HepG2 (cell line): ENCODE results near the gene SPP1. TPM values are rescaled to one million over a fixed set of nuclear protein-coding genes. Genes with fewer than 3 reads are reported as not detected.

Experiments
- ATAC-seq: fragments of 200-7000 bp; cut with Tn5 transposase; 3 replicates; pipeline ENCODE4 v1.9.1; 2020; ENCODE audit warnings: mild to moderate bottlenecking, moderate library complexity
- BruUV-seq: library from RNA; stranded (reverse); fragments of 400-500 nt; replicated peaks from 2 replicates; lab custom pipeline; 2021; lab: Mats Ljungman, UMichigan
- CTCF ChIA-PET: fragments of 300-600 bp; formaldehyde crosslinking; extraction: SDS; loops from one replicate; lab custom pipeline; 2021; ENCODE audit warnings: low total read pairs, inconsistent platforms, low intra/inter-chr PET ratio; lab: Yijun Ruan, JAX
- POLR2A ChIA-PET: fragments of 350-600 bp; sonication (Branson Sonifier 250); formaldehyde crosslinking; loops from one replicate; lab custom pipeline; 2020; ENCODE audit warnings: antibody characterized with exemption, inconsistent platforms; lab: Yijun Ruan, JAX
- DNase-seq: peaks from one replicate; pipeline ENCODE4 v3.0.0-alpha.2; 2015; ENCODE audit warnings: low spot score
- FAIRE-seq: peaks from 3 replicates; lab custom pipeline; 2011; peaks lifted over from hg19 to GRCh38; lab: Jason Lieb, UNC
- H2AFZ ChIP-seq: one replicate; pipeline ENCODE4 v1.6.1; 2011; ENCODE audit warnings: low read length, inconsistent platforms
- H3K27ac ChIP-seq: fragments of 300-600 bp; 3 replicates; pipeline ENCODE4 v1.8.0; 2011; ENCODE audit warnings: mixed run types, mild to moderate bottlenecking, mixed read lengths, low read length, inconsistent platforms; ENCODE audit not compliant: insufficient read depth; ENCODE audit errors: extremely low read length
- H3K27me3 ChIP-seq, 2 experiments: fragments of 200-600 bp in 1 of 2; 2 replicates in 1 of 2; 3 replicates in 1 of 2; pipeline versions ENCODE4 v1.6.0 to v1.8.0; 2011; ENCODE audit warnings: low read length in 2 of 2, mild to moderate bottlenecking in 2 of 2, moderate library complexity in 2 of 2, inconsistent platforms in 1 of 2; ENCODE audit not compliant: insufficient read depth in 2 of 2, control insufficient read depth in 1 of 2
- H3K36me3 ChIP-seq, 2 experiments: fragments of 200-600 bp in 1 of 2; replicated peaks in 1 of 2; 2 replicates in 1 of 2; 3 replicates in 1 of 2; pipeline versions ENCODE4 v1.5.1 to v1.8.0; 2011; ENCODE audit warnings: low read length in 2 of 2, inconsistent platforms in 1 of 2; ENCODE audit not compliant: insufficient read depth in 2 of 2, control insufficient read depth in 1 of 2
- H3K4me1 ChIP-seq: 2 replicates; pipeline ENCODE4 v1.5.1; 2012; ENCODE audit warnings: low read length, inconsistent platforms; ENCODE audit not compliant: insufficient read depth
- H3K4me2 ChIP-seq: 2 replicates; pipeline ENCODE4 v1.6.0; 2011; ENCODE audit warnings: low read depth, low read length, inconsistent platforms
- H3K4me3 ChIP-seq, 3 experiments: fragments of 200-600 bp in 1 of 3; sonication (generic), shearing (Covaris generic) in 1 of 3; replicated peaks in 1 of 3; 2 replicates each; pipeline ENCODE4 v1.5.1; 2011 to 2016; ENCODE audit warnings: low read length in 3 of 3, inconsistent platforms in 2 of 3, low read depth in 2 of 3, mild to moderate bottlenecking in 2 of 3, control low read depth in 1 of 3, mixed read lengths in 1 of 3; ENCODE audit not compliant: insufficient read depth in 1 of 3
- H3K79me2 ChIP-seq: one replicate; pipeline ENCODE4 v1.6.1; 2011; ENCODE audit warnings: low read length, inconsistent platforms; ENCODE audit not compliant: insufficient read depth
- H3K9ac ChIP-seq: 2 replicates; pipeline ENCODE4 v1.6.0; 2011; ENCODE audit warnings: mild to moderate bottlenecking, low read depth, low read length, inconsistent platforms; ENCODE audit not compliant: insufficient read depth
- H3K9me3 ChIP-seq: 2 replicates; pipeline ENCODE4 v1.5.1; 2012; ENCODE audit warnings: mild to moderate bottlenecking, low read length
- H4K20me1 ChIP-seq: 2 replicates; pipeline ENCODE4 v1.6.0; 2011; ENCODE audit warnings: inconsistent platforms, mild to moderate bottlenecking, low read length, moderate library complexity; ENCODE audit not compliant: insufficient read depth
- ARID5B ChIP-seq: IDR thresholded peaks from 2 replicates; pipeline ENCODE4 v1.4.0; 2020; ENCODE audit warnings: mild to moderate bottlenecking, missing genetic modification reagents
- EP300 ChIP-seq, 3 experiments: sonication (generic) in 1 of 3; formaldehyde crosslinking in 1 of 3; IDR thresholded peaks; 2 replicates each; pipeline versions ENCODE4 v1.5.1 to v1.6.1; 2011 to 2020; ENCODE audit warnings: low read depth in 2 of 3, low read length in 2 of 3, borderline replicate concordance in 1 of 3, improper control_type of control experiment in 1 of 3, mild to moderate bottlenecking in 1 of 3, missing genetic modification reagents in 1 of 3, moderate library complexity in 1 of 3
- HMG20B ChIP-seq: conservative IDR thresholded peaks from 2 replicates; pipeline ENCODE4 v1.6.1; 2016; ENCODE audit warnings: missing genetic modification reagents, missing compliant biosample characterization
- MAFF ChIP-seq: IDR thresholded peaks from 2 replicates; pipeline ENCODE4 v1.6.1; 2011; ENCODE audit warnings: low read depth, low read length, improper control_type of control experiment
- MEIS2 ChIP-seq: sonication (generic); formaldehyde crosslinking; IDR thresholded peaks from 2 replicates; pipeline ENCODE4 v1.9.0; 2021; ENCODE audit warnings: mild to moderate bottlenecking, missing genetic modification reagents
- MNT ChIP-seq: fragments of 450-650 bp; IDR thresholded peaks from 2 replicates; pipeline ENCODE4 v1.6.1; 2016
- NFE2 ChIP-seq: sonication (generic); formaldehyde crosslinking; IDR thresholded peaks from 2 replicates; pipeline ENCODE4 v1.4.0; 2020; ENCODE audit warnings: missing genetic modification reagents
- NFE2L2 ChIP-seq: fragments of 150-350 bp; IDR thresholded peaks from 2 replicates; pipeline ENCODE4 v1.6.1; 2014; ENCODE audit warnings: low read length
- SATB2 ChIP-seq: sonication (generic); formaldehyde crosslinking; IDR thresholded peaks from 2 replicates; pipeline ENCODE4 v1.5.0; 2020; ENCODE audit warnings: missing genetic modification reagents
- U2AF1 ChIP-seq: fragments of 200-400 bp; formaldehyde crosslinking; optimal IDR thresholded peaks from 2 replicates; pipeline ENCODE3; 2017; ENCODE audit warnings: mild to moderate bottlenecking, low read depth, low read length
- ZNF12 ChIP-seq: sonication (generic); formaldehyde crosslinking; IDR thresholded peaks from 2 replicates; pipeline ENCODE4 v1.5.0; 2020; ENCODE audit warnings: missing genetic modification reagents
- ZNF160 ChIP-seq: sonication (generic); formaldehyde crosslinking; IDR thresholded peaks from 2 replicates; pipeline ENCODE4 v1.8.0; 2022; ENCODE audit warnings: mild to moderate bottlenecking, inconsistent platforms, missing genetic modification reagents
- ZNF572 ChIP-seq: sonication (generic); formaldehyde crosslinking; IDR thresholded peaks from 2 replicates; pipeline ENCODE4 v1.5.1; 2020; ENCODE audit warnings: mild to moderate bottlenecking, missing genetic modification reagents
- WGBS: methylation state at CpG from one replicate; pipeline ENCODE4 v1.1.6; 2017; ENCODE audit warnings: low lambda C conversion rate; 5-methylcytosine and 5-hydroxymethylcytosine counted together
- in situ Hi-C: cut with HindIII; loops from 2 replicates; pipeline ENCODE4 v1.10.0; 2017; ENCODE audit warnings: low pct_unique_long_range_greater_than_20kb; ENCODE audit not compliant: extremely low pct_ligation_motif_present
- intact Hi-C: fragments of 100-400 bp; cut with micrococcal nuclease; formaldehyde crosslinking; loops from one replicate; pipeline ENCODE4 v1.10.0; 2022; ENCODE audit not compliant: unreplicated experiment
- polyA plus RNA-seq, 8 experiments: library from polyadenylated mRNA; depleted of rRNA in 3 of 8; stranded (reverse) in 7 of 8; unstranded in 1 of 8; fragments of >200 nt; fragmentation: Illumina TruSeq in 4 of 8; extraction: Trizol in 4 of 8; gene quantifications; 2 replicates each; pipeline versions ENCODE4 v1.2.1 to v1.2.3, GENCODE V29; 2011 to 2016; ENCODE audit warnings: low read depth in 4 of 8, missing spikeins in 1 of 8, mixed read lengths in 1 of 8; ENCODE audit not compliant: insufficient read depth in 1 of 8
- total RNA-seq, 5 experiments: library from RNA; depleted of rRNA; stranded (reverse); fragments of >200 nt; fragmentation: Illumina TruSeq; extraction: Trizol; gene quantifications; 2 replicates each; pipeline ENCODE4 v1.2.3, GENCODE V29; 2016; ENCODE audit warnings: low read depth in 1 of 5

SPP1 gene
- total and polyA plus RNA-seq, 2 of the 13 experiments (the other 11 are each of a cell fraction or from before 2014, with no cell fraction given): 682 to 788 TPM

- no peak for TF ChIP-seq EP300 (IDR thresholded peaks at IDR 0.05; ENCODE audit: low read depth in 2 of 2, low read length in 2 of 2)
- 0 out of 2 replicates have a peak, but pooled peaks have one; percentile 17 for TF ChIP-seq EP300 (CRISPR knock-in tag; IDR thresholded peaks at IDR 0.05; ENCODE audit: borderline replicate concordance)
- no peak for TF ChIP-seq SATB2 (CRISPR knock-in tag)
- no peak for TF ChIP-seq MNT
- TF ChIP-seq ZNF160 (CRISPR knock-in tag): no peak
- no peak for TF ChIP-seq HMG20B (CRISPR knock-in tag)
- TF ChIP-seq ZNF572 (CRISPR knock-in tag): no peak
Measured at GRCh38 chr4:87973283-87974169, 2.0 kb upstream of the SPP1 start (continued).

GRCh38 chr4:87974856-87975462, 555 bp upstream of the SPP1 start:
- Histone ChIP-seq H3K27me3 (no peaks in the 10 kb centered on the region), H3K4me3 (peak overlapping the region; percentile 37 to 73 (median 63); a peak in 5 of 6 replicates), H3K9ac (peak overlapping the region; percentile 42), H3K9me3 (no peaks in the 10 kb centered on the region), H3K36me3 (peaks cover 0 to 1% of the 10 kb centered on the region in 2 experiments; a peak in 2 of 5 replicates), H3K4me2 (peak overlapping the region; percentile 90), H4K20me1 (no peaks in the 10 kb centered on the region), H2AFZ (peak overlapping the region; percentile 84), H3K4me1 (peaks cover 68% of the 10 kb centered on the region), H3K27ac (peak overlapping the region; percentile 46), H3K79me2 (peaks cover 15% of the 10 kb centered on the region)
- peak; percentile 58 for DNase-seq
- peak; percentile 87 for ATAC-seq
- in situ Hi-C loops: loop anchor here (5.0 to 25.0 kb wide), 3 partner anchors 118 to 438 kb away; partner anchors contain the start of gene SPARCL1
- no TSS peak for BruUV-seq
- ChIA-PET POLR2A (interaction anchor here (1.2 kb wide), 1 partner anchor 110 kb away, joined by 3 read pairs; no protein-coding TSS in a partner anchor), CTCF (interaction anchor here (5.3 kb wide), 1 partner anchor 122 kb away, joined by 67 read pairs; no protein-coding TSS in a partner anchor)
- peak; percentile 52 for FAIRE-seq
- intact Hi-C loops: loop anchor here (5.0 kb wide), 1 partner anchor 237 kb away; no protein-coding TSS in a partner anchor
- 17% methylated on average over 6 of the region's 6 CpGs for WGBS
- TF ChIP-seq MEIS2 (CRISPR knock-in tag) (no peak), NFE2L2 (peak; percentile 89), U2AF1 (no peak), MAFF (peak; percentile 57), ZNF160 (CRISPR knock-in tag) (no peak), ARID5B (peak; percentile 32; the same call in 1 of the 2 replicates), ZNF12 (CRISPR knock-in tag) (no peak), NFE2 (CRISPR knock-in tag) (peak; percentile 92)
